Suprapubic skin (tissue), 4 donors: ENCODE results near the gene RGS16.

Experiments used
- CTCF ChIP-seq, 2 donors: fragments of 200-600 bp in 1 of 2; fragments of 450-650 bp in 1 of 2; sonication (generic) in 1 of 2; IDR thresholded peaks; one replicate each; pipeline ENCODE4 v1.5.1; 2016 to 2019; ENCODE audit warnings: antibody characterized with exemption in 2 of 2, mild to moderate bottlenecking in 1 of 2, moderate library complexity in 1 of 2
- POLR2A ChIP-seq, 2 donors: fragments of 450-650 bp; IDR thresholded peaks; one replicate each; pipeline ENCODE4 v1.6.1; 2017; ENCODE audit warnings: antibody characterized with exemption in 2 of 2, mild to moderate bottlenecking in 2 of 2, moderate library complexity in 2 of 2
- POLR2AphosphoS5 ChIP-seq, 3 donors: sonication (generic); formaldehyde crosslinking; IDR thresholded peaks; one replicate each; pipeline ENCODE4 v1.6.1; 2017; ENCODE audit warnings: antibody characterized with exemption in 3 of 3

- TF ChIP-seq POLR2A (IDR thresholded peaks at IDR 0.05) = no peak
- TF ChIP-seq CTCF (IDR thresholded peaks at IDR 0.05) = no peak
- TF ChIP-seq POLR2AphosphoS5 (IDR thresholded peaks at IDR 0.05) = no peak
Observed at GRCh38 chr1:182646739-182647138, 42.5 kb upstream of the RGS16 start.
